PC-9 (cell line): ENCODE measurements around the gene CACNA1A.

Source experiments
- CTCF ChIP-seq: fragments of 200-600 bp; sonication (generic); conservative IDR thresholded peaks from 2 replicates; pipeline ENCODE4 v1.6.1; 2017; ENCODE audit warnings: mixed run types, antibody characterized with exemption, mild to moderate bottlenecking, moderate library complexity
- EZH2 ChIP-seq: fragments of 200-600 bp; sonication (generic); IDR thresholded peaks from 2 replicates; pipeline ENCODE4 v1.8.0; 2017; ENCODE audit warnings: antibody characterized with exemption, low read depth

- no peak for TF ChIP-seq CTCF
- no peak for TF ChIP-seq EZH2
These were observed 89.2 kb downstream of the CACNA1A start for GRCh38 chr19:13417054-13417453.
